ENCODE results near the gene DNAJB5. TPM values are rescaled to one million over a fixed set of nuclear protein-coding genes. Genes with fewer than 3 reads are reported as not detected.

Gene DNAJB5
- total RNA-seq, 1 experiment from 2014 or later: 0.79 TPM

DNA sequence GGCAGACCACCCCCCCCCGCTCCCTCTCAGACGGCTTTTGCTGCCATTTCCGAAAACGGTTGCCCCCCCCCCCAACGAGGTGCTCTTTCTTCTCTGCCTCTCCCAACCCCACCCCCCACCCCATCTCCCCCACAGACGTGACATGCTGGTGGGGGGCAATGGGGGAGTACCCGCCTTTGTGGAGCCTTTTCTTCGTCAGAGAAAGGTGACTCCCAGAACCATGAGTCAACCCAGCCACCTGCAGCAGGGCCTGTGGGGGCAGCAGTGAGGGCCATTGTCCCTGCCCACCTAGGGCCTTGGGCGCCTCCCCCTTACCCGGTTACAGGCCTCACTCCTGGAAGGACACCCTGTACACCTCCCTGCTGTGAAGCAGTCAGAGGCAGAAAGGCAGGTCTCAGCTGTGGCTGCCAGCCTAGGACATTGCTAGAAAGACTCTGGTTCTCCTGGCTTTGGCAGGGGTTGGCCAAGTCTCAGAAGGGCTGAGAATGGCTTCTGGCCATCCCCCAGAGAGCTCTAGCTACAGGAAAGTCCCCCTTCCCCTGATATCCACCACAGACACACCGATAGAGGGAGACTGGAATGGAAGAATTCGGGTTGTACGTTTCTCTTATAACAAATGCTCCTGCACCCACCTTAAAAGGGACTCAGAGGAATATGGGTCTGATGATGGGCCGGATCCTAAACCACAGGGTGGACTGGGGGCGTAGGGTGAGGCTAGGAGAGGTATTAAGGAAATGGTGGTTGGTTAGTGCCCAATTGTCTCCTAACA, 2.2 kb downstream of the DNAJB5 start:
- TF ChIP-seq EZH2 (IDR thresholded peaks at IDR 0.05; ENCODE audit: low read depth) (no peak), CTCF (conservative IDR thresholded peaks at IDR 0.05) (no peak)
- Histone ChIP-seq H3K36me3 (ENCODE audit: low read depth) (no peaks in the 10 kb centered on the region), H4K20me1 (ENCODE audit: insufficient read depth) (no peaks in the 10 kb centered on the region), H3K9me3 (ENCODE audit: insufficient read depth, low read depth) (no peaks in the 10 kb centered on the region), H3K79me2 (ENCODE audit: low read depth) (no peaks in the 10 kb centered on the region), H3K9me2 (ENCODE audit: insufficient read depth) (no peaks in the 10 kb centered on the region), H2AFZ (no peak overlapping the region), H3K4me1 (replicated peaks; ENCODE audit: insufficient read depth) (peaks cover 17% of the 10 kb centered on the region; the same call in 1 of the 2 replicates), H3K27me3 (ENCODE audit: insufficient read depth, low read depth) (no peaks in the 10 kb centered on the region), H3K4me2 (no peak overlapping the region), H3K4me3 (no peak overlapping the region), H3K27ac (no peak overlapping the region), H3F3A (ENCODE audit: insufficient read depth, low read depth) (peaks cover 4% of the 10 kb centered on the region; the same call in 1 of the 2 replicates)
- TSS peak; percentile 45 for BruUV-seq (replicated peaks)
- peak in 1 of 2 experiments; percentile 23 for DNase-seq
- intact Hi-C loops (cut with micrococcal nuclease; ENCODE audit: unreplicated experiment): no loop called here
- CTCF ChIA-PET: no interaction called here
- POLR2A ChIA-PET (ENCODE audit: unreplicated experiment): no interaction called here

GRCh38 chr9:34992376-34992951, 2.9 kb downstream of the DNAJB5 start:
- no peak overlapping the region for H3K27ac ChIP-seq
- peaks cover 4% of the 10 kb centered on the region; the same call in 1 of the 2 replicates for H3F3A ChIP-seq (ENCODE audit: insufficient read depth, low read depth)
- no peaks in the 10 kb centered on the region for H4K20me1 ChIP-seq (ENCODE audit: insufficient read depth)
- H3K27me3 ChIP-seq (ENCODE audit: insufficient read depth, low read depth): no peaks in the 10 kb centered on the region
- H3K9me2 ChIP-seq (ENCODE audit: insufficient read depth): no peaks in the 10 kb centered on the region
- peaks cover 17% of the 10 kb centered on the region; the same call in 1 of the 2 replicates for H3K4me1 ChIP-seq (replicated peaks; ENCODE audit: insufficient read depth)
- no peaks in the 10 kb centered on the region for H3K9me3 ChIP-seq (ENCODE audit: insufficient read depth, low read depth)
- DNase-seq: no peak
- POLR2A ChIA-PET (ENCODE audit: unreplicated experiment): no interaction called here
- no peak overlapping the region for H3K4me2 ChIP-seq
- intact Hi-C loops (cut with micrococcal nuclease; ENCODE audit: unreplicated experiment): no loop called here
- H3K79me2 ChIP-seq (ENCODE audit: low read depth): no peaks in the 10 kb centered on the region
- H3K36me3 ChIP-seq (ENCODE audit: low read depth): no peaks in the 10 kb centered on the region
- no peak overlapping the region for H3K4me3 ChIP-seq
- H2AFZ ChIP-seq: no peak overlapping the region
- CTCF ChIA-PET: no interaction called here
- BruUV-seq (replicated peaks): no TSS peak
- TF ChIP-seq CTCF (conservative IDR thresholded peaks at IDR 0.05) (no peak), EZH2 (IDR thresholded peaks at IDR 0.05; ENCODE audit: low read depth) (no peak)

- no peak overlapping the region for H2AFZ ChIP-seq
- TF ChIP-seq CTCF (conservative IDR thresholded peaks at IDR 0.05) (no peak), EZH2 (IDR thresholded peaks at IDR 0.05; ENCODE audit: low read depth) (no peak)
Measured at GRCh38 chr9:34993502-34994259, 4.1 kb downstream of the DNAJB5 start.

More at GRCh38 chr9:34993502-34994259, 4.1 kb downstream of the DNAJB5 start:
- Histone ChIP-seq H3K27me3 (ENCODE audit: insufficient read depth, low read depth) (no peaks in the 10 kb centered on the region), H4K20me1 (ENCODE audit: insufficient read depth) (no peaks in the 10 kb centered on the region), H3K79me2 (ENCODE audit: low read depth) (no peaks in the 10 kb centered on the region), H3K4me1 (replicated peaks; ENCODE audit: insufficient read depth) (peaks cover 17% of the 10 kb centered on the region; the same call in 1 of the 2 replicates), H3F3A (ENCODE audit: insufficient read depth, low read depth) (peaks cover 4% of the 10 kb centered on the region; the same call in 1 of the 2 replicates), H3K27ac (no peak overlapping the region), H3K9me2 (ENCODE audit: insufficient read depth) (no peaks in the 10 kb centered on the region), H3K36me3 (ENCODE audit: low read depth) (no peaks in the 10 kb centered on the region), H3K4me2 (no peak overlapping the region), H3K4me3 (no peak overlapping the region), H3K9me3 (ENCODE audit: insufficient read depth, low read depth) (no peaks in the 10 kb centered on the region)
- DNase-seq: no peak
- no TSS peak for BruUV-seq (replicated peaks)
- ChIA-PET CTCF (interaction anchor here (0.6 to 1.2 kb wide), 3 partner anchors 9 to 559 kb away, joined by 3 to 4 read pairs (median 3); no protein-coding TSS in a partner anchor), POLR2A (ENCODE audit: unreplicated experiment) (no interaction called here)
- intact Hi-C loops (cut with micrococcal nuclease; ENCODE audit: unreplicated experiment): loop anchor here (2.0 kb wide), 1 partner anchor 95 kb away; no protein-coding TSS in a partner anchor

Data from PC-9 (cell line).